Activated CD4-positive, alpha-beta memory T cell treated with anti-CD3 and anti-CD28 coated beads, Interleukin-2, amount 10 ng/mL, durations not matched to agents 7 days and 5 days (primary cell): ENCODE data around the gene DONSON. TPM values are rescaled to one million over a fixed set of nuclear protein-coding genes. Genes with fewer than 3 reads are reported as not detected.

ENCODE experiments used
- CTCF ChIA-PET: fragments of 350-600 bp; sonication (Branson Sonifier 250); formaldehyde crosslinking; loops from one replicate; lab custom pipeline; 2021; ENCODE audit warnings: antibody characterized with exemption, inconsistent platforms; lab: Charles Lee
- POLR2A ChIA-PET: fragments of 350-600 bp; sonication (Branson Sonifier 250); formaldehyde crosslinking; loops from one replicate; lab custom pipeline; 2021; ENCODE audit warnings: antibody characterized with exemption; lab: Charles Lee
- DNase-seq: peaks from one replicate; pipeline ENCODE4 v3.0.0-alpha.2; 2020
- H3K27ac Mint-ChIP-seq: one replicate; pipeline ENCODE4 v1.8.0; 2021; ENCODE audit warnings: mild to moderate bottlenecking, mixed read lengths
- H3K27me3 Mint-ChIP-seq: one replicate; pipeline ENCODE4 v1.8.0; 2021; ENCODE audit warnings: mixed read lengths
- H3K36me3 Mint-ChIP-seq: one replicate; pipeline ENCODE4 v1.8.0; 2021; ENCODE audit warnings: low read depth, mixed read lengths
- H3K4me1 Mint-ChIP-seq: one replicate; pipeline ENCODE4 v1.8.0; 2021; ENCODE audit warnings: mixed read lengths
- H3K4me3 Mint-ChIP-seq: one replicate; pipeline ENCODE4 v1.8.0; 2021; ENCODE audit warnings: mild to moderate bottlenecking, mixed read lengths
- H3K9me3 Mint-ChIP-seq: one replicate; pipeline ENCODE4 v1.8.0; 2021; ENCODE audit warnings: mixed read lengths
- total RNA-seq, 2 experiments: library from RNA; stranded (reverse); gene quantifications; one replicate each; pipeline ENCODE4 v1.2.3, GENCODE V29; 2021

DONSON gene
- total RNA-seq, 2 experiments from 2014 or later, result 35.4 to 35.5 TPM

DNA sequence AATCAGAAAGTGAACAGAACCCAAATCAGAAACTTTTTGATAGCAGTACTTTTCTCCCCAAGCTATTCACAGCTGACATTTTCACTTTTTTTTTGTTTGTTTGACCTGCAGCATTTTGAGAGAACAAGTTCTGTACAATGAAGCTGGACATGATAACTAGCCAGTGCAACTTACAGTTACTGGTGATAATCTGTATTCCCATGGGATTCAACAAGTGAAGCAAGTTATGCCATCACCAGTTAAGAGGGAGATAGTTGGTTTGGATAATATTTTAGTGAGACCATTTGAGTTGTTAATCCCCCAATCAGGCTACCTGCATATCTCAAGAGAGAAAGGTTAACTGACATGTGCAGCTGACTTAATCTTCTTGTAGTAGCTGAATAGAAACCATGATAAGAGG, 27.5 kb downstream of the DONSON start:
- ChIA-PET POLR2A (no interaction called here), CTCF (interaction anchor here (1.2 kb wide), 1 partner anchor 45 kb away, joined by 3 read pairs; no protein-coding TSS in a partner anchor)
- DNase-seq, result no peak
- Mint-ChIP-seq H3K36me3 (peaks cover 80% of the 10 kb centered on the region), H3K4me3 (no peak overlapping the region), H3K4me1 (peaks cover 46% of the 10 kb centered on the region), H3K27ac (no peak overlapping the region), H3K27me3 (no peaks in the 10 kb centered on the region), H3K9me3 (no peaks in the 10 kb centered on the region)

DNA sequence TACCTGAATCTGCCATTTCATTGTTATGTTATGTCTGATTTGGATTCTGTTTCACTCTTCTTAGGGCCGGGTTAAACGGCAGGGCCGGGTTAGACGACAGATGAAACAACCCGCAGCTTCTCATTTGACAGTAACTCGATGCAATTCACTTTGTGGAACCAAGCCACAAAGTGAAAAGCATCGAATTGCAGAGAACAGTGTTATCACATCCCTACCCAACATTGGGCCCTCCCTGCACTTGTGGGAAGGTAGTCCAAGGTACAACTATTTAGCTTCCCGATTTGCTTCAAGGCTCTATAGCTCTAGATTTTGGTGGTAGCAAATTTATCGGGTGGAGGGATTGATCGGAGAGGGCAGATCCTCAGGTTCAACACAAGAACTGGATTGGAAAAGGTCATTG, 28.7 kb downstream of the DONSON start:
- ChIA-PET CTCF (interaction anchor here (0.5 kb wide), 1 partner anchor 23 kb away, joined by 3 read pairs; no protein-coding TSS in a partner anchor), POLR2A (interaction anchor here (0.8 to 1.7 kb wide), 4 partner anchors 10 to 16 kb away, joined by 3 to 6 read pairs (median 4); partner anchors contain the start of gene SON)
- H3K36me3 Mint-ChIP-seq, result peaks cover 88% of the 10 kb centered on the region
- H3K27ac Mint-ChIP-seq, result no peak overlapping the region
- no peak overlapping the region for H3K4me3 Mint-ChIP-seq
- peaks cover 45% of the 10 kb centered on the region for H3K4me1 Mint-ChIP-seq
- H3K9me3 Mint-ChIP-seq, result no peaks in the 10 kb centered on the region
- no peak for DNase-seq
- no peaks in the 10 kb centered on the region for H3K27me3 Mint-ChIP-seq

DNA sequence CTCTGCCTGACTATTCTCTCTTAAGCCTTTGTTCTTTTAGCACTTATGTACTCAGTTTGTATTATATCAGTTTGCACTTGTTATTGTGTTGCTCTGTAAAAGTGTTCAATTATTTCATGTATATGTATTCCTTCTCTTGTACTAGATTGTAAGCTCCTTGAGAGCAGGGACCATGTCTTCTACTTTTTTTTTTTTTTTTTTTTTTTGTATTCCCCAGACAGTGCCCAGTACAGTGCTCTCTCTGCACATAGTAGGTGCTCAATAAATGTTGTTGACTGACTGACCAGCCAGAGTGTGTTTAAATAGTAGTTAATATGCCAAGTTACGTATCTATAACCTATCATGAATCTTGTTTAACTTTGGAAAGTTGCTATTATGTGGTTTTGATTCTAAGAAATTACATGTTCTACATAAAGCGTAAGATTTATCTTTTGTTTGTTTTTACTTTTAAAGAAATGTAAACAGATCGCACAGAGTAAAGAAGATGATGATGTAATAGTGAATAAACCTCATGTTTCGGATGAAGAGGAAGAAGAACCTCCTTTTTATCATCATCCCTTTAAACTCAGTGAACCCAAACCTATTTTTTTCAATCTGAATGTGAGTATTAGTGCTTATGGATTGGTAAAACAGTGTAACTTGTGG, 29.6 kb downstream of the DONSON start:
- Mint-ChIP-seq H3K36me3 (peaks cover 91% of the 10 kb centered on the region), H3K27ac (no peak overlapping the region), H3K4me1 (peaks cover 52% of the 10 kb centered on the region), H3K9me3 (no peaks in the 10 kb centered on the region), H3K27me3 (no peaks in the 10 kb centered on the region), H3K4me3 (no peak overlapping the region)
- CTCF ChIA-PET, result no interaction called here
- no peak for DNase-seq
- POLR2A ChIA-PET, result interaction anchor here (1.0 to 2.6 kb wide), 4 partner anchors 9 to 30 kb away, joined by 3 to 22 read pairs (median 4); partner anchors contain the start of genes DONSON, GART and SON

DNA sequence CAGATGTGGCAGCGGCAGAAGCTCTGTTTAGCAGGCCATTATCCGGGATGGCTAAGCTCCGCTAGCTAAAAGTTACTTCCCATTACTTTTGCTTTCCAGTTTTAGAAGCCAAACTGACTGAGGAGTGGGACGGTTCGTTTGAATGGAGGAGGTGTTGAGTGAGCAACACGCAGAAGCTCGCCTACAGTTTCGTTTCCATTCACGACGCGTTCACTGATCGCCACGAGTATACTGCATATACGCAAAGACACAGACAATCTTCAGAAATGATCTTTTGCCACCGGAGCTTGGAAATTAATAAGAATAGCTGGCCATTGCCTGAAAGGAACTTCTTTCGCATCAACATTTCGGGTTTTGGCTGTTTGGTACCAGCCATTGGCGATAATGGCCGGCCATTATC, 31.0 kb downstream of the DONSON start:
- no peak for DNase-seq
- Mint-ChIP-seq H3K9me3 (no peaks in the 10 kb centered on the region), H3K4me3 (no peak overlapping the region), H3K27ac (no peak overlapping the region), H3K4me1 (peaks cover 48% of the 10 kb centered on the region), H3K27me3 (no peaks in the 10 kb centered on the region), H3K36me3 (peaks cover 91% of the 10 kb centered on the region)
- CTCF ChIA-PET, result interaction anchor here (1.0 kb wide), 1 partner anchor 12 kb away, joined by 3 read pairs; no protein-coding TSS in a partner anchor
- POLR2A ChIA-PET, result interaction anchor here (0.6 to 2.6 kb wide), 3 partner anchors 14 to 296 kb away, joined by 3 to 22 read pairs (median 6); partner anchors contain the start of genes DONSON, GART and SON

DNA sequence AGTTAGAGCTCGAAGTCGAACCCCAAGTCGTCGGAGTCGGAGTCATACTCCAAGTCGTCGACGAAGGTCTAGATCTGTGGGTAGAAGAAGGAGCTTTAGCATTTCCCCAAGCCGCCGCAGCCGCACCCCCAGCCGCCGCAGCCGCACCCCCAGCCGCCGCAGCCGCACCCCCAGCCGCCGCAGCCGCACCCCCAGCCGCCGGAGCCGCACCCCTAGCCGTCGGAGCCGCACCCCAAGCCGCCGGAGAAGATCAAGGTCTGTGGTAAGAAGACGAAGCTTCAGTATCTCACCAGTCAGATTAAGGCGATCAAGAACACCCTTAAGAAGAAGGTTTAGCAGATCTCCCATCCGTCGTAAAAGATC, 33.5 kb downstream of the DONSON start:
- Mint-ChIP-seq H3K27ac (no peak overlapping the region), H3K36me3 (peaks cover 91% of the 10 kb centered on the region), H3K4me1 (peaks cover 39% of the 10 kb centered on the region), H3K27me3 (no peaks in the 10 kb centered on the region), H3K9me3 (no peaks in the 10 kb centered on the region), H3K4me3 (no peak overlapping the region)
- ChIA-PET CTCF (interaction anchor here (1.0 to 1.6 kb wide), 3 partner anchors 10 to 51 kb away, joined by 3 to 5 read pairs (median 5); no protein-coding TSS in a partner anchor), POLR2A (interaction anchor here (0.9 to 1.3 kb wide), 3 partner anchors 10 to 34 kb away, joined by 3 to 8 read pairs (median 3); partner anchors contain the start of genes DONSON and SON)
- no peak for DNase-seq

DNA sequence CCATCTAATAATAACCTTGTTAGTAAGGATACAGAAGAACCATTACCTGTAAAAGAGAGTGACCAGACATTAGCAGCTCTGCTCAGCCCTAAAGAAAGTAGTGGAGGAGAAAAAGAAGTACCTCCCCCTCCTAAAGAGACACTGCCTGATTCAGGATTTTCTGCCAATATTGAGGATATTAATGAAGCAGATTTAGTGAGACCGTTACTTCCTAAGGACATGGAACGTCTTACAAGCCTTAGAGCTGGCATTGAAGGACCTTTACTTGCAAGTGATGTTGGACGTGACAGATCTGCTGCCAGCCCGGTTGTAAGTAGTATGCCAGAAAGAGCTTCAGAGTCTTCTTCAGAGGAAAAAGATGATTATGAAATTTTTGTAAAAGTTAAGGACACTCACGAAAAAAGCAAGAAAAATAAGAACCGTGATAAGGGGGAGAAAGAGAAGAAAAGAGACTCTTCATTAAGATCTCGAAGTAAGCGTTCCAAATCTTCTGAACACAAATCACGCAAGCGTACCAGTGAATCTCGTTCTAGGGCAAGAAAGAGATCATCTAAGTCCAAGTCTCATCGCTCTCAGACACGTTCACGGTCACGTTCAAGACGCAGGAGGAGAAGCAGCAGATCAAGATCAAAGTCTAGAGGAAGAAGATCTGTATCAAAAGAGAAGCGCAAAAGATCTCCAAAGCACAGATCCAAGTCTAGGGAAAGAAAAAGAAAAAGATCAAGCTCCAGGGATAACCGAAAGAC, 34.1 kb downstream of the DONSON start:
- Mint-ChIP-seq H3K4me1 (peaks cover 36% of the 10 kb centered on the region), H3K4me3 (no peak overlapping the region), H3K27ac (no peak overlapping the region), H3K36me3 (peaks cover 91% of the 10 kb centered on the region), H3K9me3 (no peaks in the 10 kb centered on the region), H3K27me3 (no peaks in the 10 kb centered on the region)
- no peak for DNase-seq
- ChIA-PET CTCF (interaction anchor here (1.0 to 1.6 kb wide), 2 partner anchors 10 to 51 kb away, joined by 5 read pairs; no protein-coding TSS in a partner anchor), POLR2A (interaction anchor here (0.9 to 1.3 kb wide), 3 partner anchors 10 to 34 kb away, joined by 3 to 8 read pairs (median 3); partner anchors contain the start of genes DONSON and SON)

DNA sequence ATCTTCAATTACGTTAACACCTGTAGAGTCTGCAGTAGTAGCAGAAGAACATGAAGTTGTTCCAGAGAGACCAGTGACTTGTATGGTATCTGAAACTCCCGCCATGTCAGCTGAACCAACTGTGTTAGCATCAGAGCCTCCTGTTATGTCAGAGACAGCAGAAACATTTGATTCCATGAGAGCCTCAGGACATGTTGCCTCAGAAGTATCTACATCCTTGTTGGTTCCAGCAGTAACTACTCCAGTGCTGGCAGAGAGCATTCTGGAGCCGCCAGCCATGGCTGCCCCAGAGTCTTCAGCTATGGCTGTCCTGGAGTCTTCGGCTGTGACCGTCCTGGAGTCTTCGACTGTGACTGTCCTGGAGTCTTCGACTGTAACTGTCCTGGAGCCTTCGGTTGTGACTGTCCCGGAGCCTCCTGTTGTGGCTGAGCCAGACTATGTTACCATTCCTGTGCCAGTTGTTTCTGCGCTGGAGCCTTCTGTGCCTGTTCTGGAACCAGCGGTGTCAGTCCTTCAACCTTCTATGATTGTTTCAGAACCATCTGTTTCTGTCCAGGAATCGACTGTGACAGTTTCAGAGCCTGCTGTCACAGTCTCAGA, 35.4 kb downstream of the DONSON start:
- peaks cover 38% of the 10 kb centered on the region for H3K4me1 Mint-ChIP-seq
- no peak overlapping the region for H3K27ac Mint-ChIP-seq
- H3K9me3 Mint-ChIP-seq, result no peaks in the 10 kb centered on the region
- H3K27me3 Mint-ChIP-seq, result no peaks in the 10 kb centered on the region
- H3K36me3 Mint-ChIP-seq, result peaks cover 92% of the 10 kb centered on the region
- H3K4me3 Mint-ChIP-seq, result no peak overlapping the region
- ChIA-PET POLR2A (interaction anchor here (0.9 to 2.8 kb wide), 4 partner anchors 8 to 74 kb away, joined by 3 to 11 read pairs (median 6); partner anchors contain the start of genes SON and TMEM50B), CTCF (no interaction called here)
- no peak for DNase-seq

DNA sequence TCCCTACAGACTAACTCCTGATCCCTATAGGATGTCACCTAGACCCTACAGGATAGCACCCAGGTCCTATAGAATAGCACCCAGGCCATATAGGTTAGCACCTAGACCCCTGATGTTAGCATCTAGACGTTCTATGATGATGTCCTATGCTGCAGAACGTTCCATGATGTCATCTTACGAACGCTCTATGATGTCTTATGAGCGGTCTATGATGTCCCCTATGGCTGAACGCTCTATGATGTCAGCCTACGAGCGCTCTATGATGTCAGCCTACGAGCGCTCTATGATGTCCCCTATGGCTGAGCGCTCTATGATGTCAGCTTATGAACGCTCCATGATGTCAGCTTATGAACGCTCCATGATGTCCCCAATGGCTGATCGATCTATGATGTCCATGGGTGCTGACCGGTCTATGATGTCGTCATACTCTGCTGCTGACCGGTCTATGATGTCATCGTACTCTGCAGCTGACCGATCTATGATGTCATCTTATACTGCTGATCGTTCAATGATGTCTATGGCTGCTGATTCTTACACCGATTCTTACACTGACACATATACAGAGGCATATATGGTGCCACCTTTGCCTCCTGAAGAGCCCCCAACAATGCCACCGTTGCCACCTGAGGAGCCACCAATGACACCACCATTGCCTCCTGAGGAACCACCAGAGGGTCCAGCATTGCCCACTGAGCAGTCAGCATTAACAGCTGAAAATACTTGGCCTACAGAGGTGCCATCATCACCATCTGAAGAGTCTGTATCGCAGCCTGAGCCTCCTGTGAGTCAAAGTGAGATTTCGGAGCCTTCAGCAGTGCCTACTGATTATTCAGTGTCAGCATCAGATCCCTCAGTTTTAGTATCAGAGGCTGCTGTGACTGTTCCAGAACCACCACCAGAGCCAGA, 36.1 kb downstream of the DONSON start:
- H3K27me3 Mint-ChIP-seq, result no peaks in the 10 kb centered on the region
- peaks cover 40% of the 10 kb centered on the region for H3K4me1 Mint-ChIP-seq
- ChIA-PET CTCF (no interaction called here), POLR2A (interaction anchor here (0.9 to 2.8 kb wide), 7 partner anchors 8 to 73 kb away, joined by 3 to 11 read pairs (median 7); partner anchors contain the start of genes DONSON, SON and TMEM50B)
- peaks cover 88% of the 10 kb centered on the region for H3K36me3 Mint-ChIP-seq
- H3K4me3 Mint-ChIP-seq, result no peak overlapping the region
- DNase-seq, result no peak
- no peak overlapping the region for H3K27ac Mint-ChIP-seq
- no peaks in the 10 kb centered on the region for H3K9me3 Mint-ChIP-seq

DNA sequence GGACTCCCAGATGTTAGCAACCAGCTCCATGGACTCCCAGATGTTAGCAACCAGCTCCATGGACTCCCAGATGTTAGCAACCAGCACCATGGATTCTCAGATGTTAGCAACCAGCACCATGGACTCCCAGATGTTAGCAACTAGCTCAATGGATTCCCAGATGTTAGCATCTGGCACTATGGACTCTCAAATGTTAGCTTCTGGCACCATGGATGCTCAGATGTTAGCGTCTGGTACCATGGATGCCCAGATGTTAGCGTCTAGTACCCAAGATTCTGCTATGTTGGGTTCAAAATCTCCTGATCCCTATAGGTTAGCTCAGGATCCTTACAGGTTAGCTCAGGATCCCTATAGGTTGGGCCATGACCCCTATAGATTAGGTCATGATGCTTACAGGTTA, 36.8 kb downstream of the DONSON start:
- H3K9me3 Mint-ChIP-seq, result no peaks in the 10 kb centered on the region
- no peak overlapping the region for H3K27ac Mint-ChIP-seq
- ChIA-PET POLR2A (interaction anchor here (1.0 to 2.8 kb wide), 6 partner anchors 9 to 37 kb away, joined by 3 to 11 read pairs (median 7); partner anchors contain the start of genes DONSON and SON), CTCF (no interaction called here)
- H3K4me1 Mint-ChIP-seq, result peaks cover 39% of the 10 kb centered on the region
- no peaks in the 10 kb centered on the region for H3K27me3 Mint-ChIP-seq
- peaks cover 88% of the 10 kb centered on the region for H3K36me3 Mint-ChIP-seq
- DNase-seq, result no peak
- H3K4me3 Mint-ChIP-seq, result no peak overlapping the region

DNA sequence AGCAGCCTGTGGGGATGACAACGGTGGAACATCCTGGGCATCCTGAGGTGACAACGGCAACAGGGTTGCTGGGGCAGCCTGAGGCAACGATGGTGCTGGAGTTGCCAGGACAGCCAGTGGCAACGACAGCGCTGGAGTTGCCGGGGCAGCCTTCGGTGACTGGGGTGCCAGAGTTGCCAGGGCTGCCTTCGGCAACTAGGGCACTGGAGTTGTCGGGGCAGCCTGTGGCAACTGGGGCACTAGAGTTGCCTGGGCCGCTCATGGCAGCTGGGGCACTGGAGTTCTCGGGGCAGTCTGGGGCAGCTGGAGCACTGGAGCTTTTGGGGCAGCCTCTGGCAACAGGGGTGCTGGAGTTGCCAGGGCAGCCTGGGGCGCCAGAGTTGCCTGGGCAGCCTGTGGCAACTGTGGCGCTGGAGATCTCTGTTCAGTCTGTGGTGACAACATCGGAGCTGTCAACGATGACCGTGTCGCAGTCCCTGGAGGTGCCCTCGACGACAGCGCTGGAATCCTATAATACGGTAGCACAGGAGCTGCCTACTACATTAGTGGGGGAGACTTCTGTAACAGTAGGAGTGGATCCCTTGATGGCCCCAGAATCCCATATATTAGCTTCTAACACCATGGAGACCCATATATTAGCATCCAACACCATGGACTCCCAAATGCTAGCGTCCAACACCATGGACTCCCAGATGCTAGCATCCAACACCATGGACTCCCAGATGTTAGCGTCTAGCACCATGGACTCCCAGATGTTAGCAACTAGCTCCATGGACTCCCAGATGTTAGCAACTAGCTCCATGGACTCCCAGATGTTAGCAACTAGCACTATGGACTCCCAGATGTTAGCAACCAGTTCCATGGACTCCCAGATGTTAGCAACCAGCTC, 37.5 kb downstream of the DONSON start:
- H3K4me1 Mint-ChIP-seq, result peaks cover 37% of the 10 kb centered on the region
- no peak for DNase-seq
- no peak overlapping the region for H3K4me3 Mint-ChIP-seq
- ChIA-PET POLR2A (interaction anchor here (1.0 to 2.8 kb wide), 7 partner anchors 8 to 38 kb away, joined by 3 to 11 read pairs (median 7); partner anchors contain the start of genes DONSON and SON), CTCF (no interaction called here)
- no peaks in the 10 kb centered on the region for H3K9me3 Mint-ChIP-seq
- H3K36me3 Mint-ChIP-seq, result peaks cover 85% of the 10 kb centered on the region
- H3K27me3 Mint-ChIP-seq, result no peaks in the 10 kb centered on the region
- no peak overlapping the region for H3K27ac Mint-ChIP-seq
